ENCODE measurements around the gene BAZ2B. TPM values are rescaled to one million over a fixed set of nuclear protein-coding genes. Genes with fewer than 3 reads are reported as not detected.

BAZ2B gene
- total and polyA plus RNA-seq, 12 donors = 6.8 to 57.2 (median 44.9) TPM

DNA sequence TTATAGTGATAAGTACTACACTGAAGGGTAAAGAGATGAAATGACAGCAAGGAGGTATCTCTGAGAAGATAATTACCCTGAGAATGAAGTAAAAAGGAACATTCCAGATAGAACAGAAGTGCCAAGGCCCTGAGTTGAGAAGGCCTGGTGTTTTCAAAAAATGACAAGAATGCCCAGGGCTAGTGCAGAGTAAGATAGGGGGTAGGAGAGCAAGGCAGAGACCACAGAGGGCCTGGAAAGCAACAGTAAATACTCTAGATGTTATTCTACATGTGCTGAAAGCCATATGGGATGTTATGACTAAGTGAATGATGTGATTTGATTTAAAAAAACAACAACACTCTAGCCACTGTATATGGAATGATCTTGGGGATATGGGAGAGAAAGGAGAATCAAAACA, 52.3 kb downstream of the BAZ2B start:
- no peak overlapping the region for H3K4me3 ChIP-seq
- no peak overlapping the region for H3K27ac ChIP-seq
- H3K36me3 ChIP-seq = peaks cover 0 to 9% (median 0%) of the 10 kb centered on the region in 9 donors
- intact Hi-C loops (cut with DNase I) = no loop called here
- TF ChIP-seq, protein P1, sequence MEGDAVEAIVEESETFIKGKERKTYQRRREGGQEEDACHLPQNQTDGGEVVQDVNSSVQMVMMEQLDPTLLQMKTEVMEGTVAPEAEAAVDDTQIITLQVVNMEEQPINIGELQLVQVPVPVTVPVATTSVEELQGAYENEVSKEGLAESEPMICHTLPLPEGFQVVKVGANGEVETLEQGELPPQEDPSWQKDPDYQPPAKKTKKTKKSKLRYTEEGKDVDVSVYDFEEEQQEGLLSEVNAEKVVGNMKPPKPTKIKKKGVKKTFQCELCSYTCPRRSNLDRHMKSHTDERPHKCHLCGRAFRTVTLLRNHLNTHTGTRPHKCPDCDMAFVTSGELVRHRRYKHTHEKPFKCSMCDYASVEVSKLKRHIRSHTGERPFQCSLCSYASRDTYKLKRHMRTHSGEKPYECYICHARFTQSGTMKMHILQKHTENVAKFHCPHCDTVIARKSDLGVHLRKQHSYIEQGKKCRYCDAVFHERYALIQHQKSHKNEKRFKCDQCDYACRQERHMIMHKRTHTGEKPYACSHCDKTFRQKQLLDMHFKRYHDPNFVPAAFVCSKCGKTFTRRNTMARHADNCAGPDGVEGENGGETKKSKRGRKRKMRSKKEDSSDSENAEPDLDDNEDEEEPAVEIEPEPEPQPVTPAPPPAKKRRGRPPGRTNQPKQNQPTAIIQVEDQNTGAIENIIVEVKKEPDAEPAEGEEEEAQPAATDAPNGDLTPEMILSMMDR (IDR thresholded peaks at IDR 0.05) = no peak
- ATAC-seq = no peak
- H3K27me3 ChIP-seq = no peaks in the 10 kb centered on the region
- H3K9me3 ChIP-seq = no peaks in the 10 kb centered on the region
- H3K4me1 ChIP-seq = peaks cover 0 to 8% (median 2%) of the 10 kb centered on the region in 9 donors
- no peak for DNase-seq

DNA sequence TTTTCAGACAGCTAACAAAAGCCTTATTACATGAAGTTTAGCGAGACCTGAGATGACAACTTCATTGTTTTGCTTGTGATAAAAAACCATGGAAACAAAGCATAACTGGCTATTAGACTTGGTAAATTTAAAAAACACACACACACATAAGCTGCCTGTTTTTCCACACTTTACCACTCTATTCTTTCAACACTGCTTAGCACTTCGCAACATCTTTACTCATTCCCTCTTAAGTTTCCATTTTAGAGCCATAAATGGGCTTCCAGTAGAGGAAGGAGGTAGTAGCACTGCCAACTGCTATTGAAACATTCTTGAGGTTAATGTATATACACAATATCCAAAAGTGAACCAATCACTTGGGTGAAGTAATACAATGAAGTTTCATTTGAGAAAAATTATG, 54.1 kb downstream of the BAZ2B start:
- Histone ChIP-seq H3K9me3 (no peaks in the 10 kb centered on the region), H3K27ac (no peak overlapping the region), H3K36me3 (peaks cover 0 to 9% (median 0%) of the 10 kb centered on the region in 9 donors), H3K4me1 (peaks cover 0 to 11% (median 3%) of the 10 kb centered on the region in 9 donors), H3K4me3 (no peak overlapping the region), H3K27me3 (no peaks in the 10 kb centered on the region)
- intact Hi-C loops (cut with DNase I) = no loop called here
- TF ChIP-seq, protein P1 (IDR thresholded peaks at IDR 0.05) = no peak
- no peak for ATAC-seq
- DNase-seq = no peak
- 92 to 98% methylated on average over 2 of the region's 2 CpGs for WGBS, 2 donors

DNA sequence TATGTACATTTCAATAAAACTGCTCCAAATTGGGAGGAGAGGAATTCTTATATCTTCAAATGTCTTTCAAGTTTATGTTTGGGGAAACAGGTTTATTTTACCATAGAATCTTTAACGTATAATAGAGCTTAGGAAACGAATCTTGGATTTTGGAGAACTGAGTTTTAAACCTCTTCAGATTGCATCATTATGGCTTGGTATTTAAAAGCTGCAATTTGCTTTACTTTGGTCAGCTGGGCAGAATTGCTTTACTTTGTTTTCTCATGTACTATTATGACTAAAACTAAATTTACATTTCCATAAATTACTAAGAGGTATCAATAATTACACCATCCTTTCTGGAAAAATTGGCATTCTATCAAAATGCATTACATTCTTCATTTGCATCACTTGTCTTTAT, 54.6 kb downstream of the BAZ2B start:
- TF ChIP-seq, protein P1 (IDR thresholded peaks at IDR 0.05) = no peak
- Histone ChIP-seq H3K4me3 (no peak overlapping the region), H3K36me3 (peaks cover 0 to 9% (median 0%) of the 10 kb centered on the region in 9 donors), H3K9me3 (no peaks in the 10 kb centered on the region), H3K4me1 (peaks cover 0 to 11% (median 3%) of the 10 kb centered on the region in 9 donors), H3K27ac (no peak overlapping the region), H3K27me3 (no peaks in the 10 kb centered on the region)
- ATAC-seq (no peak), DNase-seq (no peak)
- intact Hi-C loops (cut with DNase I) = no loop called here
- WGBS, 2 donors = 91 to 95% methylated on average over 2 of the region's 2 CpGs

DNA sequence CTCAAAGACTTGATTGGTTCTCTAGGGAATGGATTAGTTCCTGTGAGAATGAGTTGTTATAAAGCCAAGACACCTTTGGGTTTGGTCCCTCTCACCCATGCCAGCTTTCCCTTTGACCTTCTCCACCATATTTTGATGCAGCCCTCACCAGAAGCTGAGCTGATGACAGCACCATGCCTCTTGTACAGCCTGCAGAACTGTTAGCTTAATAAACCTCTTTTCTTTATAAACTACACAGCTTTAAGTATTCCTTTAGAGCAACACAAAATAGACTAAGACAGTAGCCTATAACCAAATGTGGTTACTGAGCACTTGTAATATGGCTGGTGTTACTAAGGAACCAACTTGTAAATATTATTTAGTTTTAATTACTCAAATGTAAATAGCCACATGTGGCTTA, 55.1 kb downstream of the BAZ2B start:
- H3K27me3 ChIP-seq = no peaks in the 10 kb centered on the region
- H3K27ac ChIP-seq = no peak overlapping the region
- H3K4me1 ChIP-seq = peaks cover 0 to 11% (median 3%) of the 10 kb centered on the region in 9 donors
- intact Hi-C loops (cut with DNase I) = no loop called here
- ATAC-seq = no peak
- no peak overlapping the region for H3K4me3 ChIP-seq
- TF ChIP-seq, protein P1 (IDR thresholded peaks at IDR 0.05) = no peak
- DNase-seq = no peak
- peaks cover 0 to 9% (median 0%) of the 10 kb centered on the region in 9 donors for H3K36me3 ChIP-seq
- H3K9me3 ChIP-seq = no peaks in the 10 kb centered on the region

All from heart right ventricle (tissue), 16 donors.